Superior temporal gyrus (tissue), 1 donor: ENCODE data around the gene RAE1.

Source experiments
- DNase-seq: peaks from one replicate; pipeline ENCODE4 v3.0.0-alpha.2; 2016; ENCODE audit errors: extremely low spot score

Gene RAE1, protein sequence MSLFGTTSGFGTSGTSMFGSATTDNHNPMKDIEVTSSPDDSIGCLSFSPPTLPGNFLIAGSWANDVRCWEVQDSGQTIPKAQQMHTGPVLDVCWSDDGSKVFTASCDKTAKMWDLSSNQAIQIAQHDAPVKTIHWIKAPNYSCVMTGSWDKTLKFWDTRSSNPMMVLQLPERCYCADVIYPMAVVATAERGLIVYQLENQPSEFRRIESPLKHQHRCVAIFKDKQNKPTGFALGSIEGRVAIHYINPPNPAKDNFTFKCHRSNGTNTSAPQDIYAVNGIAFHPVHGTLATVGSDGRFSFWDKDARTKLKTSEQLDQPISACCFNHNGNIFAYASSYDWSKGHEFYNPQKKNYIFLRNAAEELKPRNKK

DNA sequence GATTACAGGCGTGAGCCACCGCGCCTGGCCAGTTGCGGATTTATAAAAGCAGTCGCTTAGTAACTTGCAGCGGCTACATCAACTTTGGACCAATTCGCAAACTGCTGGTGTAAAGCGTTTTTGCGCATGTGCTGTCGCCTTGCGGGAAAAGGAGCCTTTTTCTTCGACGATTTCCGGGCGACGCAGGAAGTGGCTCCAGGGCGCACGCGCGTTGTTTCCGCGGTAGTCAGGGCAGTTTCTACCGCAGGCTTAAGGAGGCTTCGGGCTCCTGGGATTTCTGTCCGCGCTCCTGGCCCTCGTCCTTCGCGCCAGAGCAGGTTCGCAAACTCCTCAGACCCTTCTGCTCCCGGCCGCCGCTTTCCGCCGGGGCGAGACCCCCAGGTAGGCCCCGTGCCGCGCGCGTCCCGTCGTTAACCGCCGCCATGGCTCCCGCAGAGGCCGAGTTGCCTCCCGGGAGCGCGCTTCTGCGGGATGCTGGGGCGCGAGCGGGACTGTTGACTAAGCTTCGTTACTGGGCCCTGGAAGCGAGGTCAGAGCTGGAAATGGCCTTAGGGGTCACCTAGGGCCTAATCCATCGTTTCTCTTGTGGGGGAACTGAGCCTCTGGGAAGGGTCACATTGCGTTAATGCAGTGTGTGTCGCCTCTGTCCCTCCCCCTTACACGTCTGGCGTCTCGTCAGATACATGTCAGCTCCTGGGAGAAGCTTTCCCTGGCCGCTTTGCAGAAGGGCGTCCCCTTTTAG lies at the start of gene RAE1:
TSS of gene RAE1 (plus strand) at position 214 of the 742 bp plus-strand sequence. CDS start 2,784 bp downstream, outside the sequence.
- peak; percentile 98 for DNase-seq

DNA sequence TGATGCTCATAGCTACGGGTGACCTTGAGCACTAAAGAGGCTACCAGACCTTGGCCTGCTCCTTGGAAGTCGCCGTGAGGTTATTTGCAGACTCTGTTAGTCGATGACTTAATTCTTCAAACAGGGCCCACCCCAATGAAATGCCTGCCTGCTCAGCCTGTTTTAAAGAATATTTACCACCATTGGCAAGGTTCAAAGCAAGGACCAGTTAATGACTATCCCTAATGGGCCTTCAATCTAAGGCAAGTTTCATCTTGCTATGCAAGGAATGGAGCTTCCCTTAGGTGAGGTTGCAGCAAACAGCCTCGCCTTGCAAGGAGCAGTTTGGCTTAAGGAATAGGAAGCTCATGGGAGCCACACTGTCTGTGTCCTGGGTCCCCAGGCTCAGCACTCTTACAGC lies 44.3 kb upstream of the RAE1 start:
- no peak for DNase-seq

DNA sequence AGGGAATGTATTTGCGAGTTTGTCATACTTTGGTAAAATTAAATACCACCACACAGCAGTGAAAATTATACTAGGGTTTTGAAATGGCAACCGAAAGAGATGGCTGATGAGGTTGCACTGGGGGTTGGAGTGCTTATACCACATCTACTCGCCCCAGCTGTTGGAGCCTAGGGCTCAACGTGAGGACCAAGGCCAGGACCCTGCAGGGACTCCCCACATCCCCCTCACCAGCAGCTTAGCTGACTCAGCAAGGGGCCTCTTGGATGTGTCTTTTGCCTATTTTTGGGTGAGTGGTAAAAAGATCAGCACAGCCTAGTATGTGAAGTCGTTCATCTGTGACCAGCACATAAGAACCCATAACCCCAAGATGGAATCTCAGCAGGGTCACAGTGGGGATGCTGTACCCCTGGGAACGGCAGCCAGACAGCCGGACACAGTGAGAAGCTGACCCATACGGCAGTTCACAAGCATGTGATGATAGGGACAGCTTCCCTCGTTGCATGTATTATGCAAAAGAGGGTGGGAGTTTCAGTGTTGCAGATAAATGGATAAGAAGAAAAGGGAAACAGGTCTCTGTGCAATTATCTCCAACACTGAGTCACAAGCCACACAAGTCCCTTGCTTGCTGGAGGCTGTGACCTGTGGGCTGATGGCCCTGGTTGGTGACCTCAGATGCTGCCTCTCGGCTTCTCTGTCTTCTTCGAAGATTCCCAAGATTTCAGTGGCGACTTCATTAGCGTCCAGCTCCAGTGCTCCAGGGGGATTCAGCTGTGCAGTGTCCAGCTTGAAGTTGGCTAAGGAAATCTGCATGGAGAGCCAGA lies 42.4 kb upstream of the RAE1 start:
- DNase-seq: no peak

DNA sequence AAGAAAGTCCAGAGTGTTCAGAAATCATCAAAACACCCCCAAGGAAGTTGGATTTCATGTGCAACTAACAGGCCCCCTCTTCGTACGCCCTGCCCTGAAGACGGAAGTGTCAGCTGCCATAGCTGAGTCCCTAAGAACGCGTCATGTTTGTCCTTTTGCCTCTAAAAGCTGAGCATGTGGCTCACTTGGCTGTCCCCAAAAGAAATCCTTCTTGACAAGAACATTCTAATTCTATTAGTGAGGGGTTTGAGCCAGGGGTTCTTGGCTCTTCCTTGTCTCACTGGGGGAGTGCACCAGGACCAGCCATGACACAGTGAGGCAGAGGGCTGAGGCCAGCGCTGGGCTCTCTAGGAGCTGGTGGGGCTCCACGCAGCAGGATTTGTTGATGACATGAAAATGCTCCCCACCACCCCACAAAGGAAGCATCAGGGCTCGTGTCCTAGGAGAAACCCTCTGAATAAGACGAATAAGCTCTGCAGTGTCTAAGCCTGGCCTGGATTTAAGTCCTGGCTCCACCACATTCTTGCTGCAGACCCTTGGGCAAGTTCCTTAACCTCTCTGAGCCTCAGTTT lies 41.4 kb upstream of the RAE1 start:
- DNase-seq: no peak

DNA sequence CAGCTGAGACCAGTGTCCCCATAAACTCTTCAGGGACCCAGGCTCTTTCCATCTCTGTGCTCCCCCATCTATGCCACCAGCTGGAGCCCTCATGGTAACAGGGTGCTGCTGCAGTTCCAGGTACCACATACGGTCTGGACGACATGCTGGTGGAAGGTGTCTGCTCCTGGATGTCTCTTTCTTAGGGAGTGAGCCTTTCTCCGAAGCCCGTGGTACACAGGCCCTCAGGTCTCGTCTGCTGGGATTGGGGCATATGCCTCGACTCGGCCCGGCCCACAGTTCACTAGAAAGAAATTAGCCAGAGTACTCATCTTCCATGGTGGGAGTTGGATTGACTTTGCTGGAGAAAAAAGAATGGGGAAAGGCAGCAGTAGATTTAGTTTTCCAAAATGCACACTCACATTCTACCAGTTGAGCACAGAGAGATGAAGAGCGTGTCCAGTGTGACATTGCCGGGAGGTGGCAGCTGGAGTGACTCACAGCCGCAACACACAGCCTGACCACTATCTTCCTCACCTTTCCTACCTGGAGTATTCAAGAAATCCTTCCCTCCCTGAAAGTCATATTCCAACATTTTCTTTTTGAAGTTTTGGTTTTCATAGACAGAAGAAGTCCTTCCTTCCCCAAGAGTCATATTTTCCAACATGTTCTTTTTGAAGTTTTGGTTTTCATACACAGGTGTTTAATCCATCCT lies 40.1 kb upstream of the RAE1 start:
- DNase-seq: no peak

DNA sequence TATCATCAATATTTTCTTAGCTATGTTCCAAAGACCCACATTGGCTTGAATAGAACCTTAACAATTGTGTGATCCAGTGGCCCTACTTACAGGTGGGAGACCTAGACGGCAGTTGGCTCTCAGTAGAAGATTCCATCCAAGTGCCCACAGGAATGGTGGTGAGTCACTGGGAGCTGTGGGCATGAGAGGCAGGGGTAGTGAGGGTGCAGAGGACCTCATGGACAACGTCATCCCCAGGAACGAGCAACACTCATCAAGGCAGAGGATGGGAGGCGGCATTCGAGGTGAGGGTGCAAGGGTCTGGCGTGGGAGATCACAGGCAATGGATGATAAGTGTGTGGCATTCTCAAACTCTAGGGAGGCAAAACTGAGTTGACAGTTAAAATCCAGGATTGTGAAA lies 38.9 kb upstream of the RAE1 start:
- DNase-seq: no peak

DNA sequence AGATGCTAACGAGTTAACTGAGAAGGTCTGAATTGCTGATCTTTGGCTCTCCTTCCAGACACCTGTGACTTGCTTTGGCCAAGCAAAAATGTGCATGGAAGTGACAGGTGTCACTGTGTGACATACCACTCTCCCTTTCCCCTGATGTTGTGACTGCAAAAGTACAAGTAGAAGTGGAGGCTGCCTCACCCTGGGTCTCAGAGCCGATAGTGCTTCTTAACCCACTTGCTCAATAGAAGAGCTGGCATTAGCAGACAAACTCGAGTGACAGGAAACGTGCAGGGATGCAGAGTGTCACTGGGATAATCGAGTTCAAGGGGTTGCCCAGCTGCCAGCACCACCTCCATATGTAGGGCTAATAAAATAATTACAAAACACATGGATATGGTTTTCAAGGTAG lies 37.8 kb upstream of the RAE1 start:
- DNase-seq: no peak

DNA sequence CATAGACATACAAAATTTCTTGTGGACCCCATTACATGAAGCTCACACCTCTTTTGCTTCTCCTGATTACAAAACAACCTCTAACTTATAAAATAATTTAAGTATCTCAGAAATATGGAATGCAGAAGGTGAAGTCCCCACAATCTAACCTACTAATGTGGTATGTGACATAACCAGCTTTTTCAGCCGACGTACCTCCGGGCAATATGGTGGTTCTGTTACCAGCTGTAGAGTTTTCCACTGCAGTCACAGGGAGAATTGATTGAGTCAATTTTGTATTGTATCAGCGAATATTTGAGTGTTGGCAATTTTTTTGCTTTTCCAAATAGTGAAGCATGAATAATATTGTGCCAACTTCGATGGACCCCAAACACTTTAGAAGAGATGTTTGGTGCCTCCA lies 37.1 kb upstream of the RAE1 start:
- DNase-seq: no peak

DNA sequence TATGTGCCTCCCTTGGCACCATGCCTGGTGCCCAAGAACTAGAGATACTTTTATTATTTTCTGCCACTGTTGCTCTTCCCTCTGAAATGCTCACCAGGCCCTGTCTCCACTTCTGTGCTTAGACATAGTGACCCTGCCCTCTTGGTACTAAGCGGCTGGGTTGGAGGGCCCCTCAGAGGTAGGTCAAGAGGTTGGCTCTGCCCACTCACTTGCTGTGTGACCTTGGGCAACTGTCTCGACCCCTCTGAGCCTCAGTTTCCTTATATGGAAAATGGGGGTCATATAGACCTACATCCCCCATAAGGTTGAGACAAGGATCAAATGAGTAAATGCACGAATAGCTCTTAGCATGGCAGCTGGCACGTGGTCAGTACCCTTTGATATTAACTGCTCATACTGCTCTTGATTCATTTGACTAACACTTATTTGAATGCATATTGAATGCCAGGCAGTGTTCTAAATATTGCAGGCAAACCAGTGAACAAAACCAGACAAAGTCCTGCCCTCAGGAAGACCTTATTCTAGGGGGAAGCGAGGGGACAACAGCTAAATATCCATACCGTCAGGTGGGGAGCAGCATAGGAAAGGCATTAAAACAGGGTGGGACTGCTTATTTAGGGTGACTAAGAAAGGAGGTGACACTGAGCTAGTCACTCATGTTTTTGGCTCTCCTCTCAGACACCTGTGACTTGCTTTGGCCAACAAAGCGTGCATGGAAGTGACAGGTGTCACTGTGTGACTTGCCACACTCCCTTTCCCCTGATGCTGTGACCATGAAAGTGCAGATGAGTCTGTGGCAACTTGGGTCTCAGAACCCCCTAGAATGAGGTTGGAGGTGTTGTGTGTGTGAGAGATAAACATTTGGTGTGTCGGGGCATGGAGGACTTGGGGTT lies 35.7 kb upstream of the RAE1 start:
- DNase-seq: no peak

DNA sequence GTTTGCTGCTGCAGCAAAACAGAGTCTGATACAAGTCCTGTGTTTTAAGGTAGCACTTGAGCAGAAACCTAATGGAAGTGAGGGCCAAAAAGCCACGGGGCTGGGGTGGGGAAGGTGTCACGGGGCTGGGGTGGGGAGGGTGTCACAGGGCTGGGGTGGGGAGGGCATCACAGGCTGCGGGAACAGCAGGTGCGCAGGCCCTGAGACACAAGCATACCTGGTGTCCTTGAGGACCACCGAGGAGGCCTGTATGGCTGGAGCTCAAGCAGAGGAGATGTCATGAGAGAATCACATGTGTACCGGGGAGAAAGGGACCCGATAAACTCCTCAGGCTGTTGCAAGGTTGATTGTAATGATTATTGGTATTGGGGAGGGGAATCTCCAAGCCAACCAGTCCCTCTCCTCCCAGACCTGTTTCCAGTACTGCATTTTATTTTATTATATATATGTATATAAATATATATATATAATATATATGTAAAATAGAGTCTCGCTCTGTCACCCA lies 35.0 kb upstream of the RAE1 start:
- no peak for DNase-seq

DNA sequence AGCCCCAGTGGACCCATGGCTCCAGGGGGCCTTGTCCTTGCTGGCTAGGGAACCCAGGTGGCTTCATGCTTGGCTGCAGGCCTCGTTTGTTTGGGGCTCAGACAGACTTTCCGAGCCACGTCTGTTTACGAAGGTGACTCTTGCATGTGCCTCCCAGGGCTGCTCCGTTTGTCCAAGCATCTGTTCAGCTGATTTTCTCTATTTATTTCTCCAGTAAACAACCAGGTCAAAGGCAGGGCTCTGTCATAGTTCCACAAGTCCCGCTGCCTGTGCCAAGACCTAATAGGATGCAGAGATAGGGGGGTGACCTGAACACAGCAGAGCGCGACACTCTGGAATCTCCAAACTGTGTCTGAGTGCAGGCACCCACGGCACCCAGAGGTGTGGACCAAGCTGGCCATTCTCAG lies 34.3 kb upstream of the RAE1 start:
- no peak for DNase-seq

DNA sequence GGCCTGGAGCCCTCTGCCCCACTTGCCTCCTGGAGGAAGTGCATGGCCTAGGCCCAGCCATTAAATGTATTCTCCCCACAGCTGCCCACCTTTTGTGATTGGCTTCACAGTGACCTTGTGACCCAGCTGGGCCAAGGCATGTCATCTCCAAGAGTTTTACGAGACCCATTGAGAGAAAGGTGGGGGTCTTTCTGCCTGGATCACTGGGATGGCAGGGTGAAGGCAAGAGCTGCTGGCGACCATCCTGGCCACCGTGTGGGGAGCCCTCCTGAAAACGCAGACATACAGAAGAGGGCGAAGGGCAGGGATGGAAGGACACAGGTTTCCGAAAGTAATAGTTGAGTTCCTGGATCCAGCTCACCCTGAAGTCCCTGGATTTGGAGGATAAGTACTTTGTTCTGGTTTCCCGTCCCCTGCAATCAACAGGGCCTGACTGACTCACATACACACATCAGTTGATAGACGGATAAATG lies 33.7 kb upstream of the RAE1 start:
- DNase-seq: no peak

DNA sequence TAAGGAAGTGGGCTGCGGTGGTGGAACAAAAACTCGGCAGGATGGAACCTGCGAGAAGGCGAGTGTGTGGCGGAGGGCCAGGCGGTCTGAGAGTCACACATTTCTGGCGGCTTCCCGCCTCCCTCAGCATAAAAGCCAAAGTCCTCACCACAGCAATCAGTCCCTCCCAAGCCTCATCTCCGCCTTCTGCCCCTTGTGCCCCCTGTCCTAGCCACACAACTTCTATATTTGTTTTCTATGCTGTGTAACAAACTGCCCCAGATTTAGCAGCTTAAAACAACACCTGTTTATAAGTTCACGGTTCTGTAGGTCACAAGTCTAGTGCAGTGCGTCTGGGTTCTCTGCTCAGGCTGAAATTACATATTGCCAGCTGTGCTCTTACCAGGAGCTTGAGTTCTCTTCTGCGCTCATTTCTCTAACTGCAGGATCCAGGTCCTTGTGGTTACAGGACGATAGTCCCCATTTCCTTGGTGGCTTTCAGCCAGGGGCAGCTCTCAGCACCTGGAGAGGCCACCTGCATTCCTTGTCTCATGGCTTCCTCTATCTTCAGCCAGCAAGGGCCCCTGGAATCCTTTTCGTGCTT lies 33.2 kb upstream of the RAE1 start:
- no peak for DNase-seq

DNA sequence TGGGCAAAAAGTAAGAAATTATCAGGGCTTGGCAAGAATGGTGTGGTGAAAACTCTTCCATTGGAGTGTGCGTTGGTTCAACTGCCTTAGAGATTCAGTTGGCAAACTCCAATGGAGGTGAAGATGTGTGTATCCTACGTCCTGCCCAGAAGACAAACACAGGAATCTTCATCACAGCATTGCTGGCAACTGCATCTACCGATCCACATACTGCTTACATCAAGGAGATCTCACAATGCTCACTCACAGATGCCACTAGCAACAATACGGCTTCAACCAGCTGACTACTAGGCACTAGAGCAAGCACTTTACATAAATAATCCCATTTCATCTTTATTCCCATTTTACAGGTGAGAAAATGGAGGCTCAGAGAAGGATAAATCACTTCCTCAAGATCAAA lies 31.5 kb upstream of the RAE1 start:
- no peak for DNase-seq

DNA sequence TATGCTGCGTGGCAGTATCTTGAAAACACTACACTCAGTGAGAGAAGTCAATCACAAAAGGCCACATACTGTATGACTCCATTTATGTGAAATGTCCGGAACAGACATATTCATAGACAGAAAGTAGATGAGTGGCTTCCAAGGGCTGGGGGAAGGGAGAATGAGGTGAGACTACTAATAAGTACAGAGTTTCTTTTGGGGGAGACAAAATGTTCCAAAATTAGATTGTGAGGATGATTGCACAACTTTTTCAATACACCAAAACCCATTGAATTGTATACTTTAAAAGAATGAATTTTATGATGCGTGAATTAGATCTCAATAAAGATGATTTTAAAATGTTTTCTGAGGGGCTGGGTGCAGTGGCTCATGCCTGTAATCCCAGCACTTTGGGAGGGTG lies 30.7 kb upstream of the RAE1 start:
- no peak for DNase-seq

DNA sequence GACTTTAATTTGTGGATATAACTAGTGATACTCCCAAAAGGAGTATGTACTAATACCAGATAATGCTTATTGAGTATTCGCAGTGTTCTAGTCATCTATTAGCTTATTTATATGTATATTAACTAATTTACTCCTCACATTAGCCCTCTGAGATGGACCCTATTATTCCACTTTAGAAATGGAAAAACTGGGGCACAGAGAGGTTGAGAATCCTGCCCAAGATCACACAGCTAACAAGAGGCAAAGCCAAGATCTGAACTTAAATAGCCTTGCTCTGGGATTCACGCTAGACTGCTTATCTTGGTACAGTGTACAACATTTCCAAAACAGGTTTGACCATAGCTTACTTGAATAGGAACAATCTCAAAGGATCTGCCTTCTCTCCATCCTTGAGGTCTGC lies 29.9 kb upstream of the RAE1 start:
- no peak for DNase-seq

DNA sequence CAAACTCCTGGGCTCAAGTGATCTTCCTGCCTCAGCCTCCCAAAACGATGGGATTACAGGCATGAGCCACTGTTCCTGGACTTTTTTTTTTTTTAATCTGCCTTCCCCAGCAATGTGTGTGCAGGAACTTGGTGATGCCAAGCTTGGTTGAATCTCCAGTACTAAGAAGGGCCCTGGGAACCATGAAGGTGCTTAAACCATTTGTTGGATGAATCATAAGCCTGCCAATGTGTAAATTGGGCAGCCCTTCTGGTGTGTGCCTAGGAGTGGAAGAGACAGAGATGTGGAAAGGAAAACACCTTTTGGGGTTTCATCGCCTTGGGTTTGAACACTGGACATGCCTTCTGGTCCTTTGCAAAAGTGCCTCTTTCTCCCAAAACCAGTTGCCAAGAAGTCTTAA lies 28.6 kb upstream of the RAE1 start:
- DNase-seq: no peak

DNA sequence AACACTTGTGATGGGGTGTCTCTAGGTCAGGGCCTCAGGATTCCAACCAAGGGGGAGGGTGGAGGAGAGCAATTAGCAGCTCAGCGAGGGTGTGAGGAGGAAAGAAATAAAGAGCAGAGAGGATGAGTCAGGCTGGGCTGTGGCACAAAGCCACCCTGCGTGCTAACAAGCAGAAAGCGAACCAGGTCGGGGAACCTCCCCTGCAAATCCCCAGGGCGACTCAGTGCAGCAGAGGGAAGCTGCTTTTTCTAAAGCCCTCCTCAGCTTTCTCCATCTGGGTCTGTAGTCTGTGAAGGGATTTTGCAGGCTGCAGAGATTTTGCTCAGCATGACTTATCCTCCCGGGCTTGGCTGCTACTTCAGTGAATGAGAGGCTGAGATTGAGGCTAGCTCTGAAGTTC lies 28.0 kb upstream of the RAE1 start:
- DNase-seq: peak; percentile 19

DNA sequence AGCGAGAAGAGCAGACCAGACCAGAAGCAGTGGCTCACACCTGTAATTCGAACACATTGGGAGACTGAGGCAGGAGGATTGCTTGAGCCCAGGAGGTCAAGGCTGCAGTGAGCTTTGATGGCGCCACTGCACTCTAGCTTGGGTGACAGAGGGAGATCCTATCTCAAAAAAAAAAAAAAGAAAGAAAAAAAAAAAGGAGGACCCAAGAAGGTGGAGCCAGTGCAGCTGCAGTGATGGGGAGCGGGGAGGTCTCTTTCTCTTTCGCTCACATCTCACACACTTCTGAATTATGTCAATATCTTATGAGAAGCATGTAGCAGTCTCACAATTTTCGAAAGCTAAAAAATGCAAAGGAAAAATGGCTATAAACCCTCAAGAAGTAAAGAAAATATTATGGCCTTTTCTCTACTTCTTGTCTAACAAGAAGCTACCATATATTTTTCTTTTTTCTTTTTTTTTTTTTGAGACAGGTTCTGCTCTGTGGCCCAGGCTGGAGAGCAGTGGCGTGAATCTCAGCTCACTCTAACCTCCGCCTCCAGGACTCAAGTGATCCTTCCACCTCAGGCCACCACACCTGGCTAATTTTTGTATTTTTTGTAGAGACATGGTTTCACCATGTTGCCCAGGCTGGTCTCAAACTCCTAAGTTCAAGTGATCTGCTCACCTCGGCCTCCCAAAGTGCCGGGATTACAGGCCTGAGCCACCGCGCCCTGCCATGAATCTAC lies 25.3 kb upstream of the RAE1 start:
- no peak for DNase-seq
